Measurements from ENCODE around the gene COL6A6.
"Not testable (repeated sequence)": the region's sequence is repeated elsewhere in the genome, so short reads cannot be mapped to it uniquely, and the experiment has no call there.

COL6A6 gene

DNA sequence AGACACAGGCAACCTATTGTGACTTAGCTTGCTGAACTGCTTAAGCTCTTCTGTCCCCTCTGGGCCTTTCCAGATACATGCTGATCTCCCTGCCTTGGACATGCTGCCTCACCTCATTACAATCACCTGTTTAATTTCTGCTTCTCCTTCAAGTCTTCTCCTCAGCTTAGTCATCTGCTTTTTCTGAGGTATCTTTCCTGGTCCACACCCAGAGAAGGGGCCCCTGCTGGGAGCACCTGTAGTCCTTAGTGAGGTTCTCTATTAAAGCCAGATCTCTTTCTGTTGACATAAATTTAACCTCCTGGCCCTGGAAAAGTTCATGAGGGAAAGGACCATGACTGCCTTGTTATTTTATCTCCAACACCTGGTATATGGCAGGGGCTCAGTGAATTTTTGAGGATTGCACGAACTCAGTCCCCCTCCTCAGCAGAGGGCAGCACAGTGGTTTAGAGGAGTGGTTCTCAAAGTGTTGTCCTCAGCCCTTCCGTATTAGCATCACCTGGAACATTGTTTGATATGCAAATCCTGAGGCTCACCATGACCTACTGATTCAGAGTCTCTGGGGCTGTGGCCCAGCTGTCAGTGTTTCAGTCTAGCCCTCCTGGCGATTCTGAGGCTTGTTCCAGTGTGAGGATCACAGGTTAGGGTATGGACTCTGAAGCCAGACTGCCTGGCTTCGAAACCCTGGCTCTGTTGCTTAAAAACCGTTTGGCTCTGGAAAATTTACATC is 12.7 kb downstream of the COL6A6 start:
- no CpG with 5 or more reads among the region's 5 CpGs for WGBS (ENCODE audit: insufficient coverage, insufficient read length)
- DNase-seq (ENCODE audit: low read depth, low spot score), result no peak
- H3K4me3 ChIP-seq (ENCODE audit: low read length), result no peak overlapping the region
- H3K27ac ChIP-seq (ENCODE audit: low read length), result no peak overlapping the region
- no peaks in the 10 kb centered on the region for H3K9me3 ChIP-seq (ENCODE audit: control insufficient read depth, insufficient read depth, low read length)
- no peaks in the 10 kb centered on the region for H3K36me3 ChIP-seq (ENCODE audit: control insufficient read depth, insufficient read depth, low read length)
- no peaks in the 10 kb centered on the region for H3K27me3 ChIP-seq (ENCODE audit: control insufficient read depth, insufficient read depth, low read length)
- H3K4me1 ChIP-seq (ENCODE audit: control insufficient read depth, insufficient read depth, low read length), result peaks cover 4% of the 10 kb centered on the region; the same call in 1 of the 2 replicates

DNA sequence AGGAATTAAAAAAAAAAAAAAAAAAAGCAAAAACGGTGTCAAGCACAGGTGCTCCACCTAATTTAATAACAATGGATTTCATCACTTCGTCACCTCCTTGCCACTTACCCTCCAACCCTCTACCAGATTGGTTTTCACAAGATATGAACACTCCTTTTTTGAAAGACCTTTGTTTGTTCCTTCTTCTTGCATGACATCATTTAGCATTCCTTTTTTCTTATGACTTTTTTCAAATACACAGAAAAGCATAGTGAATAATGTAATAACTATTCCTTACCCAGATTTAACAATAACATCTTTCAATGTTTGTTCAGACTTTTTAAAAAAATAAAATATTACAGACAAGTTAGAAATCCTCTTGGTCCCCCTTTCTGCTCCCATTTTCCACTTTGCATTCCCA is 16.3 kb downstream of the COL6A6 start:
- Histone ChIP-seq H3K4me3 (ENCODE audit: low read length) (no peak overlapping the region), H3K27me3 (ENCODE audit: control insufficient read depth, insufficient read depth, low read length) (no peaks in the 10 kb centered on the region), H3K27ac (ENCODE audit: low read length) (no peak overlapping the region), H3K36me3 (ENCODE audit: control insufficient read depth, insufficient read depth, low read length) (no peaks in the 10 kb centered on the region), H3K4me1 (ENCODE audit: control insufficient read depth, insufficient read depth, low read length) (peaks cover 2% of the 10 kb centered on the region; the same call in 1 of the 2 replicates), H3K9me3 (ENCODE audit: control insufficient read depth, insufficient read depth, low read length) (no peaks in the 10 kb centered on the region)
- WGBS (ENCODE audit: insufficient coverage, insufficient read length), result no CpG with 5 or more reads among the region's 2 CpGs
- no peak for DNase-seq (ENCODE audit: low read depth, low spot score)

DNA sequence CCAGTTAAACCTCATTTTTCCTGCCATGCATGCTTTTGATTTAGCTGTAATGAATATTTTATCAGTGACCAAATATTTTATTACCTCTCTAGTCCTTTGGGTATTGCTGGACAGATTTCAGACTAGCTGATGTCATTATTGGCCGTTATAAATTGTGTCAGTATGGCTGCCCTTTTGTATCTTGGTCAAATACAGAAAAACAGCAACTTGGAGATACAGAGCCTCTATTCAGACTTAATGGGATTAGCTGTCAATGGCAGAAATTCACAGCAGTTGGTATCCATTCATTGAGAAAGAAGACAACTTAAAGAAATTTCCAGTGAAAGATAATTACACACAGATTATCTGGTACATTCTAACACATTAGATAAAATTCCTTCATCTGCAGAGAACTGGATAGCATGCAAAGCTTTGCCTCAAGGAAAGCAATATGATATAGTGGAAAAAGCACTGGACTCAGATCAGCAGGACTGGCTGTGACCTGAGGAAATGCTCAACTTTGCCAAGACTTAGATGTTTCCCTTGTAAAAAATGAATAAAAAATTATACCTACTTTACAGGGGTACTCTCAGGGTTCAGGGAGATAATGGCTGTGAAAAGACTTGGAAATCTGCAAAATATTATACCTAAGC is 20.8 kb downstream of the COL6A6 start:
- Histone ChIP-seq H3K36me3 (ENCODE audit: control insufficient read depth, insufficient read depth, low read length) (no peaks in the 10 kb centered on the region), H3K4me1 (ENCODE audit: control insufficient read depth, insufficient read depth, low read length) (no peaks in the 10 kb centered on the region), H3K4me3 (ENCODE audit: low read length) (no peak overlapping the region), H3K9me3 (ENCODE audit: control insufficient read depth, insufficient read depth, low read length) (no peaks in the 10 kb centered on the region), H3K27me3 (ENCODE audit: control insufficient read depth, insufficient read depth, low read length) (no peaks in the 10 kb centered on the region), H3K27ac (ENCODE audit: low read length) (no peak overlapping the region)
- WGBS (ENCODE audit: insufficient coverage, insufficient read length), result no CpG with 5 or more reads among the region's 1 CpG
- DNase-seq (ENCODE audit: low read depth, low spot score), result no peak

GRCh38 chr3:130539005-130539404 is 22.0 kb downstream of the COL6A6 start:
- no peaks in the 10 kb centered on the region for H3K27me3 ChIP-seq (ENCODE audit: control insufficient read depth, insufficient read depth, low read length)
- no peaks in the 10 kb centered on the region for H3K4me1 ChIP-seq (ENCODE audit: control insufficient read depth, insufficient read depth, low read length)
- H3K27ac ChIP-seq (ENCODE audit: low read length), result no peak overlapping the region
- WGBS (ENCODE audit: insufficient coverage, insufficient read length), result no CpG with 5 or more reads among the region's 6 CpGs
- DNase-seq (ENCODE audit: low read depth, low spot score), result no peak
- no peaks in the 10 kb centered on the region for H3K36me3 ChIP-seq (ENCODE audit: control insufficient read depth, insufficient read depth, low read length)
- no peak overlapping the region for H3K4me3 ChIP-seq (ENCODE audit: low read length)
- no peaks in the 10 kb centered on the region for H3K9me3 ChIP-seq (ENCODE audit: control insufficient read depth, insufficient read depth, low read length)

GRCh38 chr3:130543322-130543721 is 26.3 kb downstream of the COL6A6 start:
- no peak overlapping the region for H3K27ac ChIP-seq (ENCODE audit: low read length)
- no CpG with 5 or more reads among the region's 3 CpGs for WGBS (ENCODE audit: insufficient coverage, insufficient read length)
- H3K36me3 ChIP-seq (ENCODE audit: control insufficient read depth, insufficient read depth, low read length), result no peaks in the 10 kb centered on the region
- no peaks in the 10 kb centered on the region for H3K4me1 ChIP-seq (ENCODE audit: control insufficient read depth, insufficient read depth, low read length)
- no peaks in the 10 kb centered on the region for H3K27me3 ChIP-seq (ENCODE audit: control insufficient read depth, insufficient read depth, low read length)
- DNase-seq (ENCODE audit: low read depth, low spot score), result no peak
- no peaks in the 10 kb centered on the region for H3K9me3 ChIP-seq (ENCODE audit: control insufficient read depth, insufficient read depth, low read length)
- no peak overlapping the region for H3K4me3 ChIP-seq (ENCODE audit: low read length)

DNA sequence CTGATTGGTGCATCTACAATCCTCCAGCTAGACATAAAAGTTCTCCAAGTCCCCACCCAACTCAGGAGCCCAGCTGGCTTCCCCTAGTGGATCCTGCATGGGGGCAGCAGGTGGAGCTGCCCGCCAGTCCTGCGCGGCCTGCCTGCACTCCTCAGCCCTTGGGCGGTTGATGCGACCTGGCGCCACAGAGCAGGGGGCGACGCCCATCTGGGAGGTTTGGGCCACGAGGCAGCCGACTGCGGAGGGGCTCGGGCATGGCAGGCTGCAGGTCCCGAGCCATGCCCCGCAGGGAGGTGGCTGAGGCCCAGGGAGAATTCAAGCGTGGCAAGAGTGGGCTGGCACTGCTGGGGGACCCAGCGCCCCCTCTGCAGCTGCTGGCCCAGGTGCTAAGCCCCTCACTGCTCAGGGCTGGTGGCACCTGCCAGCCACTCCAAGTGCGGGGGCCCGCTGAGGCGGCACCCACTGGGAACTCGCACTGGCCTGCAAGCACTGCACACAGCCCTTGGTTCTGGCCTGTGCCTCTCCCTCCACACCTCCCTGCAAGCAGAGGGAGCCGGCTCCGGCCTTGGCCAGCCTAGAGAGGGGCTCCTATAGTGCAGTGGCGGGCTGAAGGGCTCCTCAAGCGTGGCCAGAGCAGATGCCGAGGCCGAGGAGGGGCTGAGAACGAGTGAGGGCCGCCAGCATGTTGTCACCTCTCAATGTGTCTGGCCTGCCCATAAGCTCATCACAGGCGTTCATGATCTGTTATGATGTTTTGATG is 30.1 kb downstream of the COL6A6 start:
- WGBS (ENCODE audit: insufficient coverage, insufficient read length), result no CpG with 5 or more reads among the region's 29 CpGs
- Histone ChIP-seq H3K36me3 (ENCODE audit: control insufficient read depth, insufficient read depth, low read length) (no peaks in the 10 kb centered on the region), H3K4me3 (ENCODE audit: low read length) (no peak overlapping the region), H3K9me3 (ENCODE audit: control insufficient read depth, insufficient read depth, low read length) (no peaks in the 10 kb centered on the region), H3K27ac (ENCODE audit: low read length) (no peak overlapping the region), H3K27me3 (ENCODE audit: control insufficient read depth, insufficient read depth, low read length) (no peaks in the 10 kb centered on the region), H3K4me1 (ENCODE audit: control insufficient read depth, insufficient read depth, low read length) (no peaks in the 10 kb centered on the region)
- no peak for DNase-seq (ENCODE audit: low read depth, low spot score)

DNA sequence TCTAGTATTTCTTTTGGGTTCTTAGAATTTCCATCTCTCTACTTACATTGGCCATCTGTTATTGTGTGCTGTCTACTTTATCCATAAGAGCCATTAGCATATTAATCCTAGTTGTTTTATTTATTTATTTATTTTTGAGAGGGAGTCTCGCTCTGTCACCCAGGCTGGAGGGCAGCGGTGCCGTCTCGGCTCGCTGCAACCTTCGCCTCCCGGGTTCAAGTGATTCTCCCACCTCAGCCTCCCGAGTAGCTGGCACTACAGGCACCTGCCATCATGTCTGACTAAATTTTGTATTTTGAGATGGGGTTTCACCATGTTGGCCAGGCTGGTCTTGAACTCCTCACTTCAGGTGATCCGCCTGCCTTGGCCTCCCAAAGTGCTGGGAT is 30.7 kb downstream of the COL6A6 start:
- no CpG with 5 or more reads among the region's 9 CpGs for WGBS (ENCODE audit: insufficient coverage, insufficient read length)
- not testable (repeated sequence) for H3K4me1 ChIP-seq (ENCODE audit: control insufficient read depth, insufficient read depth, low read length); H3K9me3 ChIP-seq (ENCODE audit: control insufficient read depth, insufficient read depth, low read length); H3K4me3 ChIP-seq (ENCODE audit: low read length); DNase-seq (ENCODE audit: low read depth, low spot score); H3K36me3 ChIP-seq (ENCODE audit: control insufficient read depth, insufficient read depth, low read length); H3K27ac ChIP-seq (ENCODE audit: low read length); H3K27me3 ChIP-seq (ENCODE audit: control insufficient read depth, insufficient read depth, low read length)

DNA sequence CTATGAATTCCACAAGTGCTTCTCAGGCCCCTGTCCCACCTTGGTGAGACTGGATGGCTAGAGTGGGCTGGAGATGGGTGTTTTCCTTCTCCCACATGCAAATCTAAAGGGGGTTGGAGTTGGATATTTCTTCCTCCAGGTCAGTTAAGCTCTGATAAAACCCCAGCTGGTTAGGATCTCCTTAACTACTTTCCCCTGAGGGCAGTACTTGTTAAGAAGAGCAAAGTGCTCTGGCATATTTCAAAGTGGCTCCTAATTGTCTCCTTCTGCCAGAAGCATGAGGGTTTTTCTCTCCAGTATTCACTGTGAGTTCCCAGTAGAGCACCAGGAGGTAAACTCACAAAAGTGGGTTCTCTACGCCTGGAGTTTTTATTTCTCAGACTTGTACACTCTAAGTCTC is 31.4 kb downstream of the COL6A6 start:
- H3K9me3 ChIP-seq (ENCODE audit: control insufficient read depth, insufficient read depth, low read length), result no peaks in the 10 kb centered on the region
- H3K27me3 ChIP-seq (ENCODE audit: control insufficient read depth, insufficient read depth, low read length), result no peaks in the 10 kb centered on the region
- H3K27ac ChIP-seq (ENCODE audit: low read length), result no peak overlapping the region
- no peaks in the 10 kb centered on the region for H3K4me1 ChIP-seq (ENCODE audit: control insufficient read depth, insufficient read depth, low read length)
- no peak for DNase-seq (ENCODE audit: low read depth, low spot score)
- no CpG with 5 or more reads among the region's 1 CpG for WGBS (ENCODE audit: insufficient coverage, insufficient read length)
- H3K4me3 ChIP-seq (ENCODE audit: low read length), result no peak overlapping the region
- H3K36me3 ChIP-seq (ENCODE audit: control insufficient read depth, insufficient read depth, low read length), result no peaks in the 10 kb centered on the region

DNA sequence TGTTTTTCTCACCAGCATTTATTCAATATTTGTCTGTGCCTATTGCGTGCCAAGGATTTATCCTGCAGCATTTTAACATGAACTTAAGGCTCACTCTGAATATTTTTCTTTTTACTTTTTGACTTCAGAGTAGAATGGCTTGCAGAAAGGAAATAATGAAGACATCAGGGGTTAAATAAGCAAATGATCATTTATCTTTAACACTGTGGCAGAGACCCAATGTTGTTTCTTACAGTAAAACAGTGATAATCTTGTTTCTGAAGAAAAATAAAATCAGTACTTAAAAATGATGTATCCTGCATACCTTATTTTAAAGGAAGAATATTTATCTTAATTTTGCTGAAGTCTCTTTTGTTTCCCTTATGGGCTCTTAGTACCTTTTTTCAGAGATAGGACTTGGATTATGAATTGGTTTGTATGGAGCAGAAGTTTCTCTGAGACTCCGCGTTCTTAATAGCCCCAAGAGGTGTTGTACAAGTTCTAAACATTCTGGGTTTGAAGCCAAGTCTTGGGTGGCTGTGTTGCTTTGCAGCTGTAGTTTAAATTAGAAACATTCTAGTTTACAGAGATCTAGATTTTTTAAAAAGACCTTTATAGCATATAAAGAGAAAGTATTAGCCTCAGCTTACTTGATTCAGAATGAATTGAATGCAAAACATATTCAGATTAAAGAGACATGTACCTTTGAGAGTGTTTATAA is 40.5 kb downstream of the COL6A6 start:
- DNase-seq (ENCODE audit: low read depth, low spot score), result no peak
- Histone ChIP-seq H3K4me3 (ENCODE audit: low read length) (no peak overlapping the region), H3K36me3 (ENCODE audit: control insufficient read depth, insufficient read depth, low read length) (no peaks in the 10 kb centered on the region), H3K4me1 (ENCODE audit: control insufficient read depth, insufficient read depth, low read length) (no peaks in the 10 kb centered on the region), H3K27ac (ENCODE audit: low read length) (no peak overlapping the region), H3K27me3 (ENCODE audit: control insufficient read depth, insufficient read depth, low read length) (no peaks in the 10 kb centered on the region; the same call in 1 of the 2 replicates), H3K9me3 (ENCODE audit: control insufficient read depth, insufficient read depth, low read length) (no peaks in the 10 kb centered on the region)
- WGBS (ENCODE audit: insufficient coverage, insufficient read length), result no CpG with 5 or more reads among the region's 3 CpGs

DNA sequence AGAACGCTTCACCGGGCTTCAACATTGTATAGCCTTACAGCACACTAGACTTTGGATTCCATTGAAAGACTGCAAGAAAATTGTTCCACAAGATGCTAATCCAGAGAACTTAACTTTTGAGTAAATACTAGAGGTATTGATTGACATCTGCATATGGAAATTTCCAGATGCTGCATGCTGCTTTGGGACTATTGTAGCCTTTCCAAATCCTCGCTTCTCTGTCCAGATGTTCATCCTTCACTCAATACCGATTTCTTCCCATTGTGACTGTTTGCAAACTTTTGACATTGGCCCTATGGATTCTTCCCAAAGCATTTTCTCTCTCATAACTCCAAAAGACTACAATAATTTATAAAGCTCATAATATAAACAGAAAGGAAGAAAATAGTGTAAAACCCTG is 41.4 kb downstream of the COL6A6 start:
- no peak overlapping the region for H3K27ac ChIP-seq (ENCODE audit: low read length)
- no peaks in the 10 kb centered on the region; the same call in 1 of the 2 replicates for H3K27me3 ChIP-seq (ENCODE audit: control insufficient read depth, insufficient read depth, low read length)
- no peak overlapping the region for H3K4me3 ChIP-seq (ENCODE audit: low read length)
- DNase-seq (ENCODE audit: low read depth, low spot score), result no peak
- no peaks in the 10 kb centered on the region for H3K9me3 ChIP-seq (ENCODE audit: control insufficient read depth, insufficient read depth, low read length)
- WGBS (ENCODE audit: insufficient coverage, insufficient read length), result no CpG with 5 or more reads among the region's 4 CpGs
- no peaks in the 10 kb centered on the region for H3K4me1 ChIP-seq (ENCODE audit: control insufficient read depth, insufficient read depth, low read length)
- H3K36me3 ChIP-seq (ENCODE audit: control insufficient read depth, insufficient read depth, low read length), result no peaks in the 10 kb centered on the region
